Measurements from ENCODE around the gene SPRR2F. TPM values are rescaled to one million over a fixed set of nuclear protein-coding genes. Genes with fewer than 3 reads are reported as not detected.

SPRR2F gene, protein sequence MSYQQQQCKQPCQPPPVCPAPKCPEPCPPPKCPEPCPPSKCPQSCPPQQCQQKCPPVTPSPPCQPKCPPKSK
- not detected in 2 replicates for total RNA-seq

DNA sequence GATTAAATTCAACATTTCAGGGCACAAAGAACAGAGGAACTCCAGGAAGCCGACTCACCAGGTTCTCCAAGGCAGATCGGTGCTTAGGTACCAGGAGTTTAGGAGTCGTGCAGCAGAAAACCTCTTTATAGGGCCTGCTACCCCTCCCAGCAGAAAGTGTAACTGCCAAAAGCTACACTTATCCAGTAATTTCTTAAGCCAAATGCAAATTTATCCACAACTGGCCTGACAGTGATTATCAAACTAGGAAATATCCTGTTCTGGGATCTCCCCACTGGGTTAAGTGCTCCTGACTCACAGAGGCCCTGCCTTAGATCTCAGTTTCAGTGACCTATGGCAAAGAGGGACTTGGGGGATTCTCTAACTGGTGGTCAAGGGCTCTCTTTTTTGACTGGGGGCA is at the start of gene SPRR2F:
Gene SPRR2F (minus strand): TSS at position 101 of the 400 bp plus-strand sequence. CDS start 783 bp downstream, outside the sequence.

GRCh38 chr1:153150846-153151245 is 37.5 kb upstream of the SPRR2F start, which contains the start of gene SPRR2G:
TSS of gene SPRR2G (minus strand) at chr1:153150890. CDS start at chr1:153150110, 780 bp downstream.

DNA sequence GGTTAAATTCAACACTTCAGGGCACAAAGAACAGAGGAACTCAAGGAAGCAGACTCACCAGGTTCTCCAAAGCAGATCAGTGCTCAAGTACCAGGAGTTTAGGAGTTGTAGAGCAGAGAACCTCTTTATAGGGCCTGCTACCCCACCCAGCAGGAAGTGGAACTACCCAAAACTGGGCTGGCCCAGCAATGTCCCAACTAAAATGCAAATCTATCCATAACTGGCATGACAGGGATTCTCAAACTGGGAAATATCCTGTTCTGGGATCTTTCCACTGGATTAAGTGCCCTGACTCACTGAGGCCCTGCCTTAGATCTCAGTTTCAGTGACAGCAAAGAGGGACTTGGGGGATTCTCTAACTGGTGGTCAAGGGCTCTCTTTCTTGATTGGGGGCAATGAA is 18.9 kb downstream of the SPRR2F start, which contains the start of gene SPRR2E:
Gene SPRR2E (minus strand): TSS at position 101 of the 400 bp plus-strand sequence. CDS start 775 bp downstream, outside the sequence.

GRCh38 chr1:153071511-153071910 is 41.8 kb downstream of the SPRR2F start, which contains the start of gene SPRR2B:
TSS of gene SPRR2B (minus strand) at chr1:153071611. CDS start at chr1:153070839, 772 bp downstream.

Other genes with a start within 250 kb of the SPRR2F start
- gene SMCP, start 235.2 kb downstream of the SPRR2F start, total RNA-seq, result not detected in 2 replicates
- gene IVL, start 205.0 kb downstream of the SPRR2F start, total RNA-seq, result 0.43 and 6.5 TPM in 2 replicates
- not detected in 2 replicates for gene SPRR5, start 166.3 kb downstream of the SPRR2F start, total RNA-seq
- not detected in 2 replicates for gene SPRR4, start 142.9 kb downstream of the SPRR2F start, total RNA-seq
- not detected in 2 replicates for gene SPRR1A, start 129.4 kb downstream of the SPRR2F start, total RNA-seq
- 8.9 and 51.4 TPM in 2 replicates for gene SPRR3, start 111.8 kb downstream of the SPRR2F start, total RNA-seq
- 14.7 and 15.3 TPM in 2 replicates for gene SPRR1B, start 82.3 kb downstream of the SPRR2F start, total RNA-seq
- gene SPRR2D, start 72.4 kb downstream of the SPRR2F start, total RNA-seq, result 1.1 TPM in 1 of 2 replicates, not detected in the other
- gene SPRR2A, start 56.0 kb downstream of the SPRR2F start, total RNA-seq, result 1.9 and 3.0 TPM in 2 replicates
- not detected in 2 replicates for gene SPRR2B, start 41.9 kb downstream of the SPRR2F start, total RNA-seq
- 0.85 and 0.96 TPM in 2 replicates for gene SPRR2E, start 19.0 kb downstream of the SPRR2F start, total RNA-seq
- not detected in 2 replicates for gene SPRR2G, start 37.4 kb upstream of the SPRR2F start, total RNA-seq
- not detected in 2 replicates for gene LELP1, start 89.9 kb upstream of the SPRR2F start, total RNA-seq
- gene PRR9, start 104.1 kb upstream of the SPRR2F start, total RNA-seq, result not detected in 2 replicates
- gene LORICRIN, start 146.2 kb upstream of the SPRR2F start, total RNA-seq, result not detected in 2 replicates
- gene PGLYRP3, start 199.4 kb upstream of the SPRR2F start, total RNA-seq, result 1.7 TPM in 1 of 2 replicates, not detected in the other
- 0.64 and 1.9 TPM in 2 replicates for gene PGLYRP4, start 235.3 kb upstream of the SPRR2F start, total RNA-seq
- gene S100A9, start 244.3 kb upstream of the SPRR2F start, total RNA-seq, result 302 and 949 TPM in 2 replicates

Data from tracheal epithelial cell (primary cell).